ACHN (cell line): Measurements from ENCODE around the gene NKAIN2.

Experiments used
- DNase-seq: peaks from one replicate; pipeline ENCODE4 v3.0.0-alpha.2; 2015
- in situ Hi-C: cut with HindIII; loops from 2 replicates; pipeline ENCODE4 v1.10.0; 2017; ENCODE audit warnings: low sequenced_read_pairs, low pct_ligation_motif_present, low pct_unique_long_range_greater_than_20kb

Gene NKAIN2

DNA sequence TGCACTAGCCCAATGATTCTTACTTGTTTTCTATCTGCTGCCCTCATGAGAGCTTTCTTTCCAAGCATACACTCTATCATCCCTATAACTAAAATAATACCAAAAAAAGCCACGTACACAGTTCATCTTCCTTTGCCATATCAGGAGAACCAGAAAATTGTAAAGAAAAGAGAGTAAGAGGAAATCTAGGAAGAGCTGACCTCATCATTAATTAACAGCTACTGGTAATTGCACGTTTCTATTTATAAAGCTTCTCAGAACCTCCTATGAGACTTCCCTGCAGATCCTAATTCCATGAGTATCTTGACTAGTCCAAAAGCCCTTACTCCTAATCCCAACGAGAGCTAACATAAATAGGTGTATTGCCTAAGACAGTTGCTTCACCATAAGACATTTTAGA is 967.1 kb downstream of the NKAIN2 start:
- DNase-seq, result no peak
- in situ Hi-C loops, result no loop called here

GRCh38 chr6:124772733-124773319 is 969.2 kb downstream of the NKAIN2 start:
- in situ Hi-C loops, result no loop called here
- DNase-seq, result no peak

DNA sequence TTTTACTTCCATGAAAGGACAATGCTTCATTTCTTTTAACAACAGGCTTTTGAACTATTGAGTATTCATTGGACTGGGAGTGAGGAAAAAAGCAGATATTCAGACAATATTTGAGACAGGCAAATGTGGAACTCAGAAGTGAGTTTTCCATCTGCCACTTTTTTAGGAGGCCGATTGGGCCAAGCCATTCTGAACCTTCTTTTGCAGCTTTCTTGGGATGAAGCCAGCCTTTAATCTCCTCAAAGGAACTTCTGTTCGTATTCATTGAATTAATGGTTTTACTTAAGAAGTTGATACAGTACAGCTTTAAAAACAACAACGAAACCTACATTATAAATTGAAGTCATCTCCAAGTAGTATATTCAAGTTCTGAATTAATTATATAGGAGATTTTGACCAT is 971.5 kb downstream of the NKAIN2 start:
- DNase-seq, result no peak
- in situ Hi-C loops, result no loop called here

GRCh38 chr6:124777863-124778262 is 974.2 kb downstream of the NKAIN2 start:
- no peak for DNase-seq
- in situ Hi-C loops, result no loop called here

- DNase-seq, result no peak
- in situ Hi-C loops, result no loop called here
These were observed 977.0 kb downstream of the NKAIN2 start for GRCh38 chr6:124780623-124781022.

DNA sequence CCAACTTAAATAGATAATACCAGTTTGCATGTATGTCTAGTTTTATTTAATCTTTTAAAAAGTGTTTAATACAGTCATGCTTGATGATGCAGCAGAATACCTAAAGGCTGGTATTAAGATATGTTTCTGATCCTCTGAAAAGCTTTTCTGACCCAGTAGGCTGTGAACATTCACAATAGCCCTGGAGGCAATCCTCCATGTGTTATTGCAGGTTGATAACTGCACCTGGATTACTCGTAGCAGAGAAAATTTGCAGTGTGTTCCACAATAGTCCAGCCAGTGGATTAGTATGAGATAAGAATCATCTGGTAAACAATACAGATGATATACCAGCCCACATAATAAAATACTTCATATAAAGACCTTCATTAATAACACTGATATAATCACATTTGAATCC is 979.7 kb downstream of the NKAIN2 start:
- DNase-seq, result no peak
- in situ Hi-C loops, result no loop called here

DNA sequence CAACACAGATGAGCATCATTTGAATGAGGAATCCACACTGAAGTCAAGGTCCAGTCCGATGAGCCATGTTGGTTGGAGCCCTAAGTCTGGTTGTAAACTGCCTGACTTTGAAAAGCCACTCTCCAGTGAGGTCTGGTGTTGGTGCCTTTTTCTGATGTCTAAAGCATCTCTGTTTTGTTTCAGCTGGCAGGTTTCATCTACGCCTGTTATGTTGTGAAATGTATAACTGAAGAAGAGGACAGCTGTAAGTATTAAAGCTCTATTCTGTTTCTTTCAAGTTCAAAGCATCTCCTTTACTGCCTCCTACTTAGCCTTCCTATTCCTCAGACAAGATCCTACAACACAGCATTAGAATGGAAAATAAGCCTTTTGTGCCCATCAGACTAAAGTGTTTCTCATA is 987.5 kb downstream of the NKAIN2 start:
- no peak for DNase-seq
- in situ Hi-C loops, result no loop called here

DNA sequence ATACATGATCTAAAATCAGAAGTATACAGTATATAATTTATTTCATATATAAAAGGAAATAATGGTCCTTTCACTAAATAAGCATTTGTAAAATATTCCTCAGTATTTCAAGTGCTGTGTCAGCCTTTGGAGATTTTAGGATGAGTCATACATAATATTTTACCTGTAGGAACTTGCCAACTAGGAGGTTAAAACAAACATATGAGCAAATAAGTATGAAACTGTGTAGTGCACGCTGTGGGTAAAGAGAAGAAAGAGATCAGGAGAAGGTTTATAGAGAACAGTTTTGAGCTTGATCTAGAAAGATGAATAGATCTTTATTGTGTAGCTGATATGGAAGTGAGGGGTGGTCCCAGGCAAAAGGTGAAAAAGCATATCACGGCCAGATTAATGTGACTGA is 988.7 kb downstream of the NKAIN2 start:
- in situ Hi-C loops, result no loop called here
- no peak for DNase-seq

GRCh38 chr6:124793398-124793797 is 989.7 kb downstream of the NKAIN2 start:
- in situ Hi-C loops, result no loop called here
- no peak for DNase-seq

- in situ Hi-C loops, result no loop called here
- DNase-seq, result no peak
These were observed 992.2 kb downstream of the NKAIN2 start for GRCh38 chr6:124795643-124796463.

DNA sequence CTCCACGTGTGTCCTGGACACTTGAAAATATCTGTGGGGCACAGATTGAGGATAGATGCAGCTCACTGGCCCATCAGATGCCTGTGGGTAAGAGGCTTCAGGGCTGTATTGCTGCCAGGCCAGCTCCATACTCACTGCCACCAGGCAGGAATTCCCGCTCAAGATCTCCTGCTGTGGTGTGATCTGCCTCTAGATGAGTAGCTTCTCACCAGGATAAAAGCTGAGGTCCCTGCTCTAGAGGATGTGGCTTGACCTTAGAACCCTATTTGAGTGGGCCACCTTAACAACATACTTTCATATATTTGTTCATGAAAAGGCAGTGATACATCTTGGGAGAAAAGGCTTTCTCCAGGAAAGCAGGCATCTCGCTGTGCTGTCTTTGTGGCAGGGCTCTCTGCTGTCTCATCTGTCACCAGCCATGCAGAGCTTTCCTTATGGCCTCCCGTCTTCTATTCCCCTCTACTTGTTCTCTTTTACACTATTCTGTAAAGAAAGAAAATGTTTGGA is 992.9 kb downstream of the NKAIN2 start:
- in situ Hi-C loops, result no loop called here
- DNase-seq, result no peak

- DNase-seq, result no peak
- in situ Hi-C loops, result no loop called here
These were observed 993.6 kb downstream of the NKAIN2 start for GRCh38 chr6:124797224-124797623.

- in situ Hi-C loops, result no loop called here
- DNase-seq, result peak; percentile 2
These were observed 995.4 kb downstream of the NKAIN2 start for GRCh38 chr6:124798942-124799496.

- in situ Hi-C loops, result no loop called here
- DNase-seq, result no peak
These were observed 996.0 kb downstream of the NKAIN2 start for GRCh38 chr6:124799638-124800037.

DNA sequence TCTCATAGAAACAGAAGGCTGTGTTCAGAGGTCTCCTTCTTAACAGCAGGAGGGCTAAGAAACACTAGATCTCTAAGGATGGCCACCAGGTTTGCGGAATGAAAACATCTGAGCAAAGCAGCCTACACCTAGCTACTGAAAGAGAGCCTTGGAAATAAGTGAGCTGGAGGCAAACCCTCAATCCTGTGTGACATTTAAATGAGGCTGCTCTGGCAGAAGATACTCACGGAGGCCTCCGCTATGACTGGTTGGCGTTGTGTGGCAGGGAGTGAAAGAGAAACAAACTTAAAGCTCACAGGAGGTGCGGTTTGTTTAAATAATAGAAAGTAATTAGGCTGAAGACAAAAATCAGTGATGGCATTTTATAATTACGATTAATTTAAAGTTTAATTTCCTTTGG is 996.6 kb downstream of the NKAIN2 start:
- in situ Hi-C loops, result no loop called here
- no peak for DNase-seq

GRCh38 chr6:124812067-124812466 is 1008.4 kb downstream of the NKAIN2 start:
- no peak for DNase-seq

DNA sequence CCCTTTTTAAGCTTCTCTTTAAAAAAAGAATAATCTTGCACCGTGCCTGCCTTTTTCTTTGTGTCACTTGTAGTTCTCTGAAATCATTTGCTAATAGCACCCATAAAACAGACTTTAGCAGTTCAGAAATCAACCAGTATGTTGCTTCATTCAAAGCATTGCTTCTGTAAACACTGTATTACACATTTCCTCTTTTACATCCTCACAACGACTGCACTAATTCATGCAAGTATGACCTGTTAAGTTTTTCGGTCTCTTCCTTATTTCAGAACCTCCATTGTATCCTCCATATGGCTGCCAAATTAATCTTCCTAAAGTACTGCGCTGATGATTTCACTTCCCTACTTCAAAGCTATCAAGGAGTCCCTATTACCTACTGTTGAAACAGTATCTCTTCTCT is 1015.7 kb downstream of the NKAIN2 start:
- in situ Hi-C loops, result no loop called here

More at GRCh38 chr6:124812067-124812466, 1008.4 kb downstream of the NKAIN2 start:
- in situ Hi-C loops, result no loop called here

GRCh38 chr6:124822204-124822613 is 1018.5 kb downstream of the NKAIN2 start:
- in situ Hi-C loops, result no loop called here
- DNase-seq, result no peak

More for the DNA sequence above, 1015.7 kb downstream of the NKAIN2 start:
- DNase-seq, result no peak

DNA sequence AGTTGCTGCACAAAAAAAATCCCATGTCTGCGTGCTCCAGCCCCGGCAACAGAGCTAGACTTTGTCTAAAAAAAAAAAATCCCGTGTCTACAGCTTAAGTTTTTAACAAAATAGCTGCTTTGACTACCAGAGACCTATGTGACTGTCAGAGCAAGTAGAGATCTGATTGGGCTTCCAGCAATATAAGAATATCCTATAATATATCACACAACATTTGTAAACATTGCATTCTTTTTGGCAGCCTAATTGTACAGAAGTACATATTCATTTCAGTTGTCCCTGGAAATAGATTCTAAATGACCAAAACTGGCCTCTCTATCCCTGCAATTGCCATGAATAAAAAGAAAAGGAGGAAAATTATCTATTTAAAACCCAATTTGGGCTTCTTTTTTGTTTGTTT is 1019.1 kb downstream of the NKAIN2 start:
- in situ Hi-C loops, result no loop called here

More for the DNA sequence above, 1019.1 kb downstream of the NKAIN2 start:
- no peak for DNase-seq
